Choroid plexus epithelial cell (primary cell): ENCODE measurements around the gene MFN2.
"Not testable (repeated sequence)": the region's sequence is repeated elsewhere in the genome, so short reads cannot be mapped to it uniquely, and the experiment has no call there.

Experiments
- DNase-seq: peaks from one replicate; pipeline ENCODE4 v3.0.0-alpha.2; 2010; ENCODE audit warnings: low read depth
- H3K4me3 ChIP-seq: 2 replicates; pipeline ENCODE4 v1.5.1; 2011; ENCODE audit warnings: low read depth, mild to moderate bottlenecking, control low read depth, low read length, moderate library complexity
- CTCF ChIP-seq: conservative IDR thresholded peaks from 2 replicates; pipeline ENCODE4 v1.5.1; 2011; ENCODE audit warnings: low read depth, mild to moderate bottlenecking, control low read depth, inconsistent platforms, low read length, moderate library complexity

The MFN2 gene

GRCh38 chr1:12040457-12041051, 60.3 kb downstream of the MFN2 start:
- H3K4me3 ChIP-seq = no peak overlapping the region
- DNase-seq = peak; percentile 53
- no peak for TF ChIP-seq CTCF

GRCh38 chr1:12044187-12044877, 64.1 kb downstream of the MFN2 start:
- H3K4me3 ChIP-seq, DNase-seq: not testable (repeated sequence)

GRCh38 chr1:12046749-12047119, 66.5 kb downstream of the MFN2 start:
- TF ChIP-seq CTCF = no peak
- DNase-seq = no peak
- H3K4me3 ChIP-seq = no peak overlapping the region

- H3K4me3 ChIP-seq = no peak overlapping the region
- TF ChIP-seq CTCF = no peak
- peak; percentile 47 for DNase-seq
Measured at GRCh38 chr1:12047120-12047876, 67.1 kb downstream of the MFN2 start.

GRCh38 chr1:12048372-12048771, 68.1 kb downstream of the MFN2 start:
- no peak overlapping the region for H3K4me3 ChIP-seq
- no peak for DNase-seq
- no peak for TF ChIP-seq CTCF

GRCh38 chr1:12049616-12050015, 69.4 kb downstream of the MFN2 start:
- no peak overlapping the region for H3K4me3 ChIP-seq
- no peak for DNase-seq
- peak; percentile 20 for TF ChIP-seq CTCF

GRCh38 chr1:12051361-12051760, 71.1 kb downstream of the MFN2 start:
- DNase-seq = no peak
- no peak for TF ChIP-seq CTCF
- H3K4me3 ChIP-seq = no peak overlapping the region
